Measurements from ENCODE around the gene JAK3.
A peak's percentile ranks its signal among the peaks of the same experiment; 100 is the strongest.

The JAK3 gene

GRCh38 chr19:17869114-17869608 lies 21.4 kb upstream of the JAK3 start:
- TF ChIP-seq CSRNP3 (CRISPR knock-in tag; IDR thresholded peaks at IDR 0.05) = no peak
- no peak for TF ChIP-seq GLIS3 (CRISPR knock-in tag; IDR thresholded peaks at IDR 0.05)
- no peak for TF ChIP-seq ESRRG (CRISPR knock-in tag; IDR thresholded peaks at IDR 0.05)
- TF ChIP-seq PATZ1 (CRISPR knock-in tag; IDR thresholded peaks at IDR 0.05; ENCODE audit: borderline replicate concordance) = no peak
- no peak for TF ChIP-seq ZNF8 (CRISPR knock-in tag; IDR thresholded peaks at IDR 0.05)
- TF ChIP-seq ZNF565 (CRISPR knock-in tag; conservative IDR thresholded peaks at IDR 0.05; ENCODE audit: low read depth) = no peak
- no peak for TF ChIP-seq BACH2 (CRISPR knock-in tag; IDR thresholded peaks at IDR 0.05; ENCODE audit: borderline replicate concordance)
- no peak for ATAC-seq

- TF ChIP-seq RARB (CRISPR knock-in tag; IDR thresholded peaks at IDR 0.05) (no peak), ZFP30 (CRISPR knock-in tag; IDR thresholded peaks at IDR 0.05) (no peak), TCF4 (CRISPR knock-in tag; IDR thresholded peaks at IDR 0.05; ENCODE audit: borderline replicate concordance) (no peak), ZNF70 (CRISPR knock-in tag; IDR thresholded peaks at IDR 0.05) (no peak), OSR1 (CRISPR knock-in tag; IDR thresholded peaks at IDR 0.05) (no peak)
- no peak for ATAC-seq
These were observed 20.9 kb upstream of the JAK3 start for GRCh38 chr19:17868669-17869068.

DNA sequence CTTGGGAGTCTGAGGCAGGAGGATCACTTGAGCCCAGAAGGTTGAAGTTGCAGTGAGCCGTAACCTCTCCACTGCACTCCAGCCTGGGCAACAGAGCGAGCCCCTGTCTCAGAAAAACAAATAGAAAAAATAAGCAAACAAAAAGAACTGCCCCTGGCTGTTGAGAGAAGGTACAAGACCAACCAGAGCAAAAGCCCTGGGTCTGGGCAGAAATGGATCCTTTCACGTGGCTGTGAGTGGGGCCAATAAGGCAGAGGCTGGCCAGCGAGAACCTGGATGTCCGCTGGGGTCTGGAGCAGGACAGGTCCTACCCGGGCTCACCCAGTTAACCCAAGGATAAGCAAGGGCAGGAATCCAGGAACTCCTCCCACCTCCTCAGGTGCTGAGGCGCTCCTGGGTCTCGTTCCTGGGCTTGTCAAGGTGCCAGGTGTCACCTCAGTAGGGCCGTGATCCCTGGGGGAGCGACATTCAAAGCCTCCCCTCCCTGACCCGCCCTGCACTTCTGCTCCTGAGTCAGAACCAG lies 19.2 kb upstream of the JAK3 start:
- ATAC-seq = peak; percentile 7
- TF ChIP-seq ZNF70 (CRISPR knock-in tag; IDR thresholded peaks at IDR 0.05) (no peak), POU6F1 (CRISPR knock-in tag; IDR thresholded peaks at IDR 0.05; ENCODE audit: borderline replicate concordance, low read depth) (no peak), ZFP30 (CRISPR knock-in tag; IDR thresholded peaks at IDR 0.05) (no peak), OSR1 (CRISPR knock-in tag; IDR thresholded peaks at IDR 0.05) (no peak), ZFP3 (CRISPR knock-in tag; IDR thresholded peaks at IDR 0.05) (no peak), CSDC2 (CRISPR knock-in tag; IDR thresholded peaks at IDR 0.05) (no peak), ARNTL (CRISPR knock-in tag; IDR thresholded peaks at IDR 0.05; ENCODE audit: borderline replicate concordance, low read depth) (no peak), GLIS3 (CRISPR knock-in tag; IDR thresholded peaks at IDR 0.05) (no peak), SNAI2 (CRISPR knock-in tag; IDR thresholded peaks at IDR 0.05) (no peak)

- TF ChIP-seq POU6F1 (CRISPR knock-in tag; IDR thresholded peaks at IDR 0.05; ENCODE audit: borderline replicate concordance, low read depth) (no peak), ARNTL (CRISPR knock-in tag; IDR thresholded peaks at IDR 0.05; ENCODE audit: borderline replicate concordance, low read depth) (no peak), GLIS3 (CRISPR knock-in tag; IDR thresholded peaks at IDR 0.05) (no peak), ZNF8 (CRISPR knock-in tag; IDR thresholded peaks at IDR 0.05) (no peak), ZNF565 (CRISPR knock-in tag; conservative IDR thresholded peaks at IDR 0.05; ENCODE audit: low read depth) (no peak), TCF4 (CRISPR knock-in tag; IDR thresholded peaks at IDR 0.05; ENCODE audit: borderline replicate concordance) (no peak), ISL1 (CRISPR knock-in tag; IDR thresholded peaks at IDR 0.05) (no peak), PPARA (CRISPR knock-in tag; IDR thresholded peaks at IDR 0.05; ENCODE audit: borderline replicate concordance) (no peak), PATZ1 (CRISPR knock-in tag; IDR thresholded peaks at IDR 0.05; ENCODE audit: borderline replicate concordance) (no peak), ESRRG (CRISPR knock-in tag; IDR thresholded peaks at IDR 0.05) (no peak), ZFP30 (CRISPR knock-in tag; IDR thresholded peaks at IDR 0.05) (no peak), ZFP3 (CRISPR knock-in tag; IDR thresholded peaks at IDR 0.05) (no peak), BACH2 (CRISPR knock-in tag; IDR thresholded peaks at IDR 0.05; ENCODE audit: borderline replicate concordance) (no peak), TOX (CRISPR knock-in tag; IDR thresholded peaks at IDR 0.05; ENCODE audit: borderline replicate concordance) (no peak), RARB (CRISPR knock-in tag; IDR thresholded peaks at IDR 0.05) (no peak)
- ATAC-seq = peak; percentile 12
These were observed 18.7 kb upstream of the JAK3 start for GRCh38 chr19:17866312-17866963.

All from SK-N-SH treated with all-trans-retinoic acid at 6 μM for 48 hours (cell line).